ENCODE measurements around the gene FAM151A.
"Not testable (repeated sequence)": the region's sequence is repeated elsewhere in the genome, so short reads cannot be mapped to it uniquely, and the experiment has no call there.

The FAM151A gene

DNA sequence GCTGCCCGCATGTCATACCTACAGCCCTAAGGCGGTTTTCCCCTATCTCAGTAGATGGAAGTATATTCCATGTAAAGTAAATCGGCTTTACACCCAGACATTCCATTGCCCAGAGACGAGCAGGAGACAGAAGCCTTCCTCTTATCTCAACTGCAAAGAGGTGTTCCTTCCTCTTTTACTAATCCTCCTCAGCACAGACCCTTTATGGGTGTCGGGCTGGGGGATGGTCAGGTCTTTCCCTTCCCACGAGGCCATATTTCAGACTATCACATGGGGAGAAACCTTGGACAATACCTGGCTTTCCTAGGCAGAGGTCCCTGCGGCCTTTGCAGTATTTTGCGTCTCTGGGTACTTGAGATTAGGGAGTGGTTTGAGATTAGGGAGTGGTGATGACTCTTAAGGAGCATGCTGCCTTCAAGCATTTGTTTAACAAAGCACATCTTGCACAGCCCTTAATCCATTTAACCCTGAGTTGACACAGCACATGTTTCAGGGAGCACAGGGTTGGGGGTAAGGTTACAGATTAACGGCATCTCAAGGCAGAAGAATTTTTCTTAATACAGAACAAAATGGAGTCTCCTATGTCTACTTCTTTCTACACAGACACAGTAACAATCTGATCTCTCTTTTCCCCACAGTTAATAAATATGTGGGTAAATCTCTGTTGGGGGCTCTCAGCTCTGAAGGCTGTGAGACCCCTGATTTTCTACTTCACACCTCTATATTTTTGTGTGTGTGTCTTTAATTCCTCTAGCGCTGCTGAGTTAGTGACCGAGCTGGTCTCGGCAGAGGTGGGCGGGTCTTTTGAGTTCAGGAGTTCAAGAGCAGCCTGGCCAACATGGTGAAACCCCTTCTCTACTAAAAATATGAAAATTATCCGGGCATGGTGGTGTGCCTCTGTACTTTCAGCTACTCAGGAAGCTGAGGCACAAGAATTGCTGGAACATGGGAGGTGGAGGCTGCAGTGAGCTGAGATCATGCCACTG lies 13.4 kb upstream of the FAM151A start:
- not testable (repeated sequence) for DNase-seq (ENCODE audit: low read depth in 2 of 3, low spot score in 2 of 3)

DNA sequence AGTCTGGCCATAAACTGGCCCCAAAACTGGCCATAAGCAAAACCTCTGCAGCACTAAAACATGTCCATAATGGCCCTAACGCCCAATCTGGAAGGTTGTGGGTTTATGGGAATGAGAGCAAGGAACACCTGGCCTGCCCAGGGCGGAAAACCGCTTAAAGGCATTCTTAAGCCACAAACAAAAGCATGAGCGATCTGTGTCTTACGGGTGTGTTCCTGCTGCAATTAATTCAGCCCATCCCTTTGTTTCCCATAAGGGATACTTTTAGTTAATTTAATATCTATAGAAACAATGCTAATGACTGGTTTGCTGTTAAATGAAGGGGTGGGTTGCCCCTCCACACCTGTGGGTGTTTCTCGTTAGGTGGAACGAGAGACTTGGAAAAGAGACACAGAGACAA lies 12.5 kb upstream of the FAM151A start:
- not testable (repeated sequence) for DNase-seq (ENCODE audit: low read depth in 2 of 3, low spot score in 2 of 3)

DNA sequence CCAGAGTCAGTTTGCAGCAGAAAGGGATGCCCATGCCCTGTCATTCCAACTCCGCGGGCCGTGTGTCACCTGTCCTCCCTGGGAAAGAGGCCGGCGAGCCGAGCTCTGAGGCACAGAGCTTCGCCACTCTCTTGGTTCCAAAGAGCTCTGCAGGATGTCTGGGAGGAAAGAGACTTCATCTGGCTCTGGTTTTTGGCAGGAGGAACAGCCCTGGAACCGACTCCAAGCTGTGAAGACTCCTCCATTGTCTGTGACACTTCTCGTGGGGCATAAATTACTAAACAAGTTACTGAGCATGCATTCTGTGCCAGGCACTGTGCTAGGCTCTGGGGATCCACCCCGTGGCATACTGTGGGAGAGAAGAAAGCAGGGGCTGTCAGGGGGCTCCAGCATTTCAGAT lies 3.9 kb upstream of the FAM151A start:
- DNase-seq (ENCODE audit: low read depth in 2 of 3, low spot score in 2 of 3) = no peak

DNA sequence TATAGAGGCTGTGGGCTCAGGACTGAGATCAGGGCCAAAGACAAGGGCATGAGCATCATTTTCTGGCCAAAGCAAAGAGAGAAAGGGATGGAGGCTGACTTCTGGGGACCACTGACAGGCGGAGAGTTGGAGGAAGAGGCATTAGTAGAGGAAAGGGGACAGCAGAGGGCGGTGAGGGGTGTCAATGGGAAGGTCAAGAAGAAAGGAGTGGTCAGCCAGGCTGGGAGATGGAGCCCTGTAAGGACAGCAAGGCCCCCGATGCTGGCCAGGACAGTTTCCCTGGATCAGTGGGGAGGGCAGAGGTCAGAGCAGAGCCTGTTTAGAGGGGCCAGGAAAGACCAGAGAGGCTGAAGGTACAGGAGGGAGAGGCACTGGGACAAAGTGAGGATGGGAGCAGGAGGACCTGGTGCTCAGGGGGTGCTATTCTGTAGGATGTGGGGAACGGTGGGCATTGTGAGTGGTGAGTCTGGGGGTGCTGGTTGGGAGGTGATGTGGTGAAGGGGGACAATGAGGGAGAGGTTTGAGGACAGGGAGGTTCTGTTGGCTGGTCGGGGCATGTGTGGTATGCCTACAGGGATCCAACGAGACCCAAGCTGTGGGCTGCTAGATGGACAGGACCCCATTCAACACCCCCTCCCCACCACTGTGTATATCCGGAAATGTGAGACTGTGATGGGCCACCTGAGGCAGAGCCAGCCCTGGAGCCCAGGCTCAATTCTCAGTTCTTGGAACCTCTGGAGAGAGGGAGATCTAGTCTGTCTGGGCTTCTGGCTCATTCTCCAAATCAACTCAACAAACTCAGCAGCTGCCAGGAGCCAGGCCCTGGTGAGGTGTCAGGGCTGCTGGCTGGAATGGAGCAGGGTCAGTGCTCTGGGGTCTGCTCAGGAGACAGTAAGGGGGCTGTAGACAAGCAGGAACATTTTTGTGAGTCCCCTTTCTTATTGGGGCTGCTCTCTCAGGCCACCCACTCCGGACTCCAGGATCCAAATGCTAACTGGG lies 1.4 kb upstream of the FAM151A start:
- DNase-seq (ENCODE audit: low read depth in 2 of 3, low spot score in 2 of 3) = no peak

DNA sequence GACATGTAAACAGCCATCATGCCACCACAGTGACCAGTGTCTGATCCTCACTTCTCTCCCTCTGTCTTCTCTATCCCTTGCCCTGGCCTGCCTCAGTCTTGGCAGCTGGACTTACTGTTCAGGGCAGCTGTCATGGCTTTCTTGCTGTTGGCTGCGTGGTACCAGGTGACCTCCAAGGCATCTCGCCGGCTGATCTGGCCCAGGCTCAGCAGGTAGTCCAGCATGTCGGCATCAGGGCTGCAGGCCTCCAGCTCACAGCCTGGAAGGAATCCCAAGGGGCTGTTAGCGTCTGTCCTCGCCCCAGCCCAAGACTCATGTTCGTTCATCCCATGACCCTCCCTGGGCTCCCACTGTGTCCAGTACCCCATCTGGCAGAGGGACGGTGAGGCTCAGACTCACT lies 3.6 kb downstream of the FAM151A start:
- DNase-seq (ENCODE audit: low read depth in 2 of 3, low spot score in 2 of 3) = no peak

DNA sequence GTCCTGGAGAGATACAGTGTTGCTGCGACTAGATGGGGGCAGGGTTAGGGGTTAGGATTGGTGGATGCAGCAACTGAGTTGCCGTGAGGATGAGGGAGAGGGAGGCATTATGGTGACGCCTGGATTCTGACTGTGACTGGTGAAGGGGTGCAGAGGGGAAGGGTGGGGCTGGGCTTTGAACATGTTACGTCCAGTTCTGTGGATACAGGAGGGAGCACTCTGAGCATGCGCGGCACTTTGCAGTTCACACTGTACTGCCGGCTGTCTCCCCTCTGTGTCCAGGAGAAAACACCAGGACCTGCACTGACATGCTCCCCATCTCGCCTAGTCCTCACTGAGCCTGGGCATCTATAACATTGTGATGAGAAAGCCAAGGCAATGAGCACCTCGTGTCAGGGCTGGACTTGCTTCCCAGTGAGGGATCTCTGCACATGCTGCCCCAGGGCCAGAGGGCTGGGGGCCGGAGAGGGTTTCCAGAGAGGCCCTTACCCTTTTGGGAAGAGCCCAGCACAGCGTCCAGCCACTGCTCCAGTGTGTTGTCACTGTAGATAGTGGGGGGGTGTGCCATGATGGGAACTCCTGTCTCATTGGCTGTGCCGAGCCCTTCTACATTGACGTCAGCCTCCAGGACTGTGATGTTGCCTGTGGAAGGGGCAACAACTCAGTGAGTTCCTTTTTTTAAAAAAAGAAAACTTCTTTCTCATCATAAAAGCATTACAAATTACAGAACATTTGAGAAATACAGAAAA lies 7.6 kb downstream of the FAM151A start:
- DNase-seq (ENCODE audit: low read depth in 2 of 3, low spot score in 2 of 3) = no peak

DNA sequence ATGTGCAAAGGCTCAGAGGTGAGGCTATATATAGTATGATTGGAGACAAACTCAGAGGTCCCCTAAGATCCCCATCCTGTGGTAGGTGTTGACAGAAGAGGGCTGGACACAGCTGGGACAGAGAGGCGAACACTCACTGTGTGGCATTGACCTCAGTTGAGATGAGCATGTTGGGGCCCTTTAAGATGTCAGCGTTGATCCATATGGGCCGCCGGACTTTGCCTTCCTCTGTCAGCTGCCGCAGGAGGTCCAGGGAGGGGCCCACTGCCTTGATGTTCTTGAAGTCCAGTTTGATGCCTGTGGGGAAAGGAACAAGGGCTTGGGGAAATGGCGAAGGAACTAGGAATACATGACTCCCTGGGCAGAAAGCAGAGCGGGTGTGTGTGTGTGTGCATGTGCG lies 8.8 kb downstream of the FAM151A start:
- no peak for DNase-seq (ENCODE audit: low read depth in 2 of 3, low spot score in 2 of 3)

DNA sequence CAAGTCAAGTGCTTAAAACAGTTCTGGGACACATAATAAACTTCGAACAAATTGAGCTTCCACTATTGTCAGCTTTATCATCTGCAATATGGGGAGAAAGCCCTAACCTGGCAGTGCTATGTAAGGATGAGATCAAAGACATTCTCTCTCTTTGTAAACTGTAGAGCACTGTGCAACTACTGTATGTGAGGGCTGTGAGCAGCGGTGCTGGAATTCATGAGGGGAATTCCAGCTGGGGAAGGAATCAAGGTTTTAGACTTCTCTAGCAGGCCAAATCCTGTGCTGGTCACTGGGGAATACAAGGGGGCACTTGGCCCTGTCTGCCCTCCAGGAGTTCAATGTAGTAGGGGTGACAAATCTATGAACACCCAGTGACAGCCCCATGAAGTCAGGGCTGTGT lies 9.3 kb downstream of the FAM151A start:
- no peak for DNase-seq (ENCODE audit: low read depth in 2 of 3, low spot score in 2 of 3)

DNA sequence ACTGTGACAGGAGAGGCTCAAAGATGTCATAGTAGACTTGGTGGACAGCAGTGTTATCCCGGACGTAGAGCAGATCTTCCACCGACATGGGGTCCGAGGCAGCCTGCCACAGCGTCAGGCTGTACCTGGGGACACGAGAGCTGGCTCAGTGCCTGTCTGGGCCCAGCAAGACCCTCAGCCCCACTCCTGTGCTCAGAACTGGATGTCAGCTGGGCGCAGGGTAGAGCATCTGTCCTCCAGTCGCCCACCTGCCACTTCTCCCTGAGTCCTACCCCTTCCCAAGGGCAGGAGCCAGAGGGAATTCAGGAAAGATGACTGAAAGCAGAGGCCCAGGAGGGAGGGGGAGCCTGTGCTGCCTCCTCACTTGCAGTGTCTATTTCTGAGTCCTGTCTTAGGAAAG lies 11.7 kb downstream of the FAM151A start:
- DNase-seq (ENCODE audit: low read depth in 2 of 3, low spot score in 2 of 3) = no peak

DNA sequence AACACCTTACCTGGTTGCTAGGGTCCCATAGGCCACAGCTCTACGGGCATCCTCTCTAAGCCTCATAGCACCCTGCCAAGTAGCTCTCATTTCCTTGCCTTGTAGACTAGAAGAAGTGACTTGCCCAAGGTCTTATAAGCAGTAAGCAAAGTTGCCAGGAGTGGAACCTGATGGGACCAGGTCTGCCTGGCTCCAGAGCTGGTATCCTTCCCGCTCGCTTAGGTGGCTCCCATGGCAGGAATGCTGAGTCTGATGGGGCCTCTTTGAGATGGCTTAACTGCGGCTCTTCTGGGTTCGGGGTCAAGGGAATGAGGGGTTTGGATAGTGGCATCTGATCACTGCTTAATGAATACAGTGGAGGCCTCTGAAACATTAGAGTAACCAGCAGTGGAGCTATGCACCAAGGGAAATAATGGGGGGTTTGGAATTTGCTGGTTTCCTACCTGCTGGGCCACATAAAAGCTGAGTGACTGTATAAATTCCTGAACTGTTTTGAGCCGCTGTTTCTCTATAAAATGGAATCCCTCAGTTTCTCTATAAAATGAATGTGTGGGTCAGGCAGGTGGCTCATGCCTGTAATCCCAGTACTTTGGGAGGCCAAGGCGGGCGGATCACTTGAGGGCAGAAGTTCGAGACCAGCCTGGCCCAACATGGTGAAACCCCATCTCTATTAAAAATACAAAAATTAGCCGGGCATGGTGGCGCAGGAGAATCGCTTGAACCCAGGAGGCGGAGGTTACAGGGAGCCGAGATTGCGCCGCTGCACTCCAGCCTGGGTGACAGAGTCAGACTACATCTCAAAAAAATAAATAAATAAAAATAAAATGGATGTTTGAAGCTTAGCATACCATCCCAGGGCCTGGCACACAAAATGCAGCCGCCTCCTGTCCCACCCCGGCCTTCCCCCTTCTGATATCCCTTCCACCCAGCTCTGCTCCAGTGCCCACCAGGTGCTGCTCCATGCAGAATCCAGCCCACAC lies 12.4 kb downstream of the FAM151A start:
- no peak for DNase-seq (ENCODE audit: low read depth in 2 of 3, low spot score in 2 of 3)

DNA sequence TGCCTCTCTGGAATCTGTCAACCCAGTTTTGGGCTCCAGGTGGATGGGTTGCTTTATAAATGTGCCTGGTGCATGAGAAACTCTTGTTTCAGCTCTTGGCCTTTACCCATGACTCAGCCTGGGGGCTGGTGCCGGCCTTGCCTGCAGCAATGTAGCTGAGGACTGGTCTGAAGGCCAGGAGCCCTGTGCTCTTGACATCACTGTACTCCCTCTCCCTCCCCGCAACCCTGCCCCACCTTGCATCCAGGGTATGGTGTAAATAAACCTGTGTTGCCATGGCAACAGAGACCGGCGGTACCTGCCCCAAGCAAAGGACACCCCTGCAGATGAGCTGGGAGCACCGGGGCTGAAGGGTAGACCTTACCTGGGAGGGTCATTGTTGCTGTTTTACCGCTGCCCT lies 13.3 kb downstream of the FAM151A start:
- no peak for DNase-seq (ENCODE audit: low read depth in 2 of 3, low spot score in 2 of 3)

DNA sequence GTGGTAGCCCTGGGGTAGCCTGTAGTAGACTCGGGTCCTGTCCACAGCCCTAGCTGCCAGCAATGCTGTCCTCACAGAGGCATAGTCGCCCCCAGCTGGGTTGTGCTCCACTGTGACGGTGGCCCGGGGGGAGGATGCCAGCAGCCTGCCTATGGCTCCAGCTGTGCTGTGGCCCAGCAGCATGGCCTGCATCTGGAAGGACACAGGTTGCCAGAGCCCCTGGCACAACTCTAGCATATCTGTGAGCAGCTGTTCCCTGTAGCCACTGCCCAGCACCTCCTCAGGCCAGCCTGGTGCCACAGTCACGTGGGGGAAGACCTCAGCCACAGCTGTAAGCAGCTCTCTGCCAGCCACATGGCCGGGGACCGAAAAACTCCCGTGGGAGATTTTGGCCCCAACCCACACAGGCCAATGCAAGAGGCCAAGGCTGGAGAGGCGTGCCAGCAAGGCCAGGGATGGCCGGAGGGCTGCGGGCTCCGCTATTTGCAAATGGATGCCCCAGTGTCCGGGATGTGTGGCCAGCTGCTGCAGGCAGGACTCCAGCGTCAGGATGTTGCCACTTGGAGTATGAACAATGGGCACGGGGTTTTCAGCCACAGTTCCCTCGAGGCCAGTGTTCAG lies 13.9 kb downstream of the FAM151A start:
- DNase-seq (ENCODE audit: low read depth in 2 of 3, low spot score in 2 of 3) = no peak

DNA sequence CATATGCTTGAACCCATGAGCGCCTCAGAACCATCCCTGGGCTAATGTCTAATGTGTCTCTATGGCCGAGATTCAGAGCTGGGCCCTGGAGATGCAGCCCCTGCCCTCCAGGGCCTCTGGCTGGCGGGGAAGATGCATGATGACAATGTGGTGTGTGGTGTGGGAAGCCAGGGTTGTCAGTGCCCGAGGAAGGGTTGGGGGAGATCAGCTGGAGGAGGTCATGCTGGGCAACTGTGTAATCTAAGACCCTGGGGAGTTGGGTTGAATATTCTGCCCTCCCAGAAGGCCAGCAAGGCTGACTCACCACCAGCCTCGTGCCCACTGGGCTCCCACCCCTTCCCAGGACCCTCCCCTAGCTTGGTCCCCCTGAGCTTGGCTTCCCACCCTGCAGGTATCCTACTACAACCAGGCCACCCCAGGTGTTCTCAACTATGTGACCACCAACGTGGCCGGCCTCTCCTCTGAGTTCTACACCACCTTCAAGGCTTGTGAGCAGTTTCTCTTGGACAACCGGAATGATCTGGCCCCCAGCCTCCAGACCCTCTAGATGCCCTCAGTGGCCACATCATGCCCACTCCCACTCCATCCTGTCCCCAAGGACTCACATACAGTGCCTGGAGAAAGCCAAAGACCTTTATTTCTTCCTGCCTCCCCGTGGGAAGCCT lies 14.6 kb downstream of the FAM151A start:
- no peak for DNase-seq (ENCODE audit: low read depth in 2 of 3, low spot score in 2 of 3)

DNA sequence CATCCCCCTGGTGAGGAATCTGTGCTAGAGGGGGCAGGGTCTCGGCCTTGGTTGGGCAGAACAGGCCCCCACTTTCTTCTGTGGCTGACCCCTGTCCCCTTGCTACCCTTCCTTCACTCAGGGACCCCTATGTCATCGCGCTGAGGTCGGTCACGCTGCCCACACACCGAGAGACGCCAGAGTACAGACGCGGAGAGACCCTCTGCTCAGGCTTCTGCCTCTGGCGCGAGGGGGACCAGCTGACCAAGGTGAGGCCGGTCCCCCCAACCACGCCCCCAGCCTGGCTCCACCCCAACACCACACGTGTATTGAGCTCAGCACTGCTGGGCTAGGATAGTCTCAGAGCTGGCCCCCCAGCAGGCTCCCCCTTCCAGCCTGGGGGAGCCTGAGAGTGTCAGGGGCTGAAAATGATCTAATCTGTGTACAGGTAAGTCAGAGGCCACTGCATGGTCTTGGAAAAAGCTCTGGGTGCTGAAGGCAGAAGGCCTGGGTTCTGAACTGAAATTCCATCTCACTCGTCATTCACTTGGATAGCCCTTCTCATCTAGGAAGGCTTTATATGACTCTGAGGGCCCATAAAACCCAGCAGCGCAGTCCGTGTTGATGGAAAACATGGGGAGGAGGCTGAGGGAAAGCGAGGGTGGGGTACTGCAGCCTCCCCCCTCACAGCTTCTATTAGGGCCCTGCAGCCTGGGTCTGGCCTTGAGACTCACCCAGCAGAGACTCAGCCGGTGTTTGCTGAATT lies 15.3 kb downstream of the FAM151A start:
- DNase-seq (ENCODE audit: low read depth in 2 of 3, low spot score in 2 of 3) = no peak

DNA sequence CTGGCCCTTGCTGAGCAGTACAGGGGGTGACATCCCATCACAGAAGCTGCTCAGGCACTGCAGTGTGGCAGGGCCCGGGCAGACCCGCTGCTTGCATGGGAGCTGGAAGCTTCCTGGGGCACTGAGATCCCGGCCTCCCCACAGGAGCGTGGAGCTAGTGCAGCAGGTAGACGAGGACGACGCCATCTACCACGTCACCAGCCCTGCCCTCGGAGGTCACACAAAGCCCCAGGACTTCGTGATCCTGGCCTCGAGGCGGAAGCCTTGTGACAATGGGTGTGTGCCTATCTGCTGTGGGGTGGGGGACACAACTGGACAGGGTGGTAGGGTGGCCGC lies 16.4 kb downstream of the FAM151A start:
- no peak for DNase-seq (ENCODE audit: low read depth in 2 of 3, low spot score in 2 of 3)

DNA sequence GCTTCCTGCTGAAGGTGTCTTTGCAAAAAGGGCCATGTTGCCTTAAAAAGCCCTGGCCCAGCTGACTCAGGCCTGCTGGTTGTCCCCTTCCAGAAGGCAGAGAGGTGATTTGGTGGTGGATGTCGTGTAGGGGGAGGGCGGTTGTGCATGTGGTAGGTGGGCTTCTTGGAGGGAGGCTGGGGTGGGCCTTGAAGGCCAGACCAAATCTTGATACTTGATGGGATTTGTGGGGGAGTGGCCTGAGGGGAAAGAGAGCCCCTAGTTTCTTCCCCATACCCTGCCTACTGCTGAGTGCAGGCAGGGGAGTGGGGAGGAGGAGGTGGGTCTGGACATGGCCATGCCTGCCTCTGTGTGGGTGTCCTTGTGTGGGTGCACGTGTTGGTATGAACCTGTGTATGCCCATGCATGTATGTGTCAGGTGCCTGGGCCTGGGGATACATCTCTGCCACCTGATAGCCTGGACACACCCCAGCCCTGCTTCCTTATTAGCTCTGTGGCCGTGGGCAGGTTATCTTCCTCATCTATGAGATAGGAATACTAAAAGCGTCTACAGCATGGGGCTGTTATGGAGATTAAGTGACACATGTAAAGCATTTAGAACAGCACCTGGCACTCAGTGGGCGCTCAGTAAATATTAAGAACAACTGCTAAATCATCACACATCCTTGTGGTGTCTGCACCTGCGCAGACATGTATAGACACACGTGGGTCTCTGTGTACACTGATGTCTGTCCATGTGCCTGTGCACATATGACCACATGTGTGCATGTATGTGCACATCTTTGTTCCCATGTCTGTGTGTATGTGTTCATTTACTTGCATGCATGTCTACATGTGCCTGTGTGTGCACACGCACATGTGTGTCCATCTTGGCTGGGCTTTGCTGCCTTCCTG lies 17.0 kb downstream of the FAM151A start:
- no peak for DNase-seq (ENCODE audit: low read depth in 2 of 3, low spot score in 2 of 3)
